Smooth muscle cell (in vitro differentiated cells): ENCODE data around the gene OPRL1. TPM values are rescaled to one million over a fixed set of nuclear protein-coding genes. Genes with fewer than 3 reads are reported as not detected.

Experiments
- DNase-seq: peaks from one replicate; lab custom pipeline; 2025; ENCODE audit not compliant: unreplicated experiment; lab: John Stamatoyannopoulos, UW
- H2AFZ ChIP-seq: fragments of 200-600 bp; sonication (generic); 2 replicates; pipeline ENCODE4 v1.6.0; 2016; ENCODE audit warnings: antibody characterized with exemption, low read depth, mild to moderate bottlenecking
- H3F3A ChIP-seq: fragments of 200-600 bp; sonication (generic); 2 replicates; pipeline ENCODE4 v1.6.0; 2017; ENCODE audit warnings: antibody characterized with exemption, low read depth
- H3K27ac ChIP-seq: fragments of 200-600 bp; sonication (generic); 2 replicates; pipeline ENCODE4 v1.5.1; 2016; ENCODE audit warnings: low read depth, mild to moderate bottlenecking
- H3K27me3 ChIP-seq: fragments of 200-600 bp; sonication (generic); 2 replicates; pipeline ENCODE4 v1.6.1; 2016; ENCODE audit warnings: low read depth, mild to moderate bottlenecking
- H3K36me3 ChIP-seq: fragments of 200-600 bp; sonication (generic); 2 replicates; pipeline ENCODE4 v1.5.1; 2016; ENCODE audit warnings: low read depth
- H3K4me1 ChIP-seq: fragments of 200-600 bp; sonication (generic); 2 replicates; pipeline ENCODE4 v1.5.1; 2016; ENCODE audit warnings: low read depth
- H3K4me2 ChIP-seq: fragments of 200-600 bp; sonication (generic); 2 replicates; pipeline ENCODE4 v1.6.0; 2016; ENCODE audit warnings: mild to moderate bottlenecking
- H3K4me3 ChIP-seq: fragments of 200-600 bp; sonication (generic); 2 replicates; pipeline ENCODE4 v1.5.1; 2016; ENCODE audit warnings: mild to moderate bottlenecking
- H3K79me2 ChIP-seq: fragments of 200-600 bp; sonication (generic); 2 replicates; pipeline ENCODE4 v1.6.0; 2016; ENCODE audit warnings: low read depth, mild to moderate bottlenecking
- H3K9ac ChIP-seq: fragments of 200-600 bp; sonication (generic); 2 replicates; pipeline ENCODE4 v1.6.0; 2016; ENCODE audit warnings: low read depth
- H3K9me3 ChIP-seq: fragments of 200-600 bp; sonication (generic); replicated peaks from 2 replicates; pipeline ENCODE4 v1.5.1; 2016; ENCODE audit warnings: low read depth
- H4K20me1 ChIP-seq: fragments of 200-600 bp; sonication (generic); 2 replicates; pipeline ENCODE4 v1.6.0; 2016; ENCODE audit warnings: low read depth
- CTCF ChIP-seq: fragments of 200-600 bp; sonication (generic); IDR thresholded peaks from 2 replicates; pipeline ENCODE4 v1.5.1; 2017; ENCODE audit warnings: borderline replicate concordance, mild to moderate bottlenecking, antibody characterized with exemption; ENCODE audit not compliant: insufficient read depth, poor library complexity, severe bottlenecking
- WGBS: methylation state at CpG from one replicate; pipeline ENCODE4 v1.1.7; 2016; ENCODE audit warnings: low lambda C conversion rate; 5-methylcytosine and 5-hydroxymethylcytosine counted together
- polyA plus RNA-seq: library from polyadenylated mRNA; unstranded; fragments of >200 nt; fragmentation: Nextera tagmentation; extraction: Ambion mirVana; gene quantifications from 2 replicates; pipeline ENCODE4 v1.2.1, GENCODE V29; 2016
- total RNA-seq: library from RNA; depleted of rRNA; stranded (reverse); fragments of >200 nt; gene quantifications from 2 replicates; pipeline ENCODE4 v1.2.3, GENCODE V29; 2014

Gene OPRL1
- total and polyA plus RNA-seq, 2 experiments from 2014 or later: 3.1 to 6.4 TPM

DNA sequence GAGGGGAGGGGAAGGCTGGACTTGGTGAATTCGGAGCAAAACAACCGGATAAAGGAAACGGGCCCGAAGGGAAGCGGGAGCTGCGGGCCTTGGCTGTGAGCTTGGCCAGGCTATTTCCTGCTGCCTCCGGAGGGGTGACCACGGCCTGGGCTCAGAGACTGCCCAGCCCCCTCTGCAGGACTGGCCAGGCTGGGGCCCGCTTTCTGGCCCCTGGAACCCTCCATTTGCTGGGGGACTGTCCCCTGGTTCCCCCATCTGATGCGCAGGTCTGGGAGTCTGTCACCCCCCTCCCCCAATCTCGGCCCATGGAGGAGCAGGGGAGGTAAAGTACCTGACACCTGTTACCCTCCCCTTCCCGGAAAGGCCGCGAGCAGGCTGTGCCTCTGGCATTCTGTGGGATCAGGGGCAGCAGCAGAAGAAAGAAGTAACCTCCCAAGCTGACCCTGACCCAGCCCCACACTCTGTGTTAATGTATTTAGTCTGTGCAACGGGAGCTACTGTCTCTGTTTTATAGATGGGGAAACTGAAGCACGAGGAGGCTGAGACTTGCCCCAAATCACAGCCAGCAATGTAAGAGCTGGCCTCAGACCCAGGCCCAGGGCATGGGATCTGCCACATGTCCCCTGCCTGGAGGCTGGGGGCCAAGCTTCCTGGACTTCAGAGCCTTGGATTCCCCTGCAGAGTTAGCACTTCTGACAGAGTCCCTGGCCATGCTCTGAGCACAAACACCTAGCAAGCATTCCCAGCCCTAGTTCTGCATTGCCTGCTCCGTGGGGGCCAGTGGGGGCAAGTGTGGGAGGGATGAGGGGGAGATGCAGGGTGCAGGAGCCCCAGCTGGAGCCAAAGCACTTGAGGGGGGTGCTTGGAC, 40.4 kb upstream of the OPRL1 start:
- Histone ChIP-seq H2AFZ (no peak overlapping the region), H3K9me3 (no peaks in the 10 kb centered on the region), H3K27me3 (peaks cover 41% of the 10 kb centered on the region), H3F3A (peaks cover 6% of the 10 kb centered on the region), H3K4me3 (peak overlapping the region; percentile 67), H3K36me3 (no peaks in the 10 kb centered on the region), H3K4me2 (peak overlapping the region; percentile 95), H3K27ac (no peak overlapping the region), H3K4me1 (peaks cover 10% of the 10 kb centered on the region), H3K9ac (no peak overlapping the region), H4K20me1 (no peaks in the 10 kb centered on the region), H3K79me2 (no peaks in the 10 kb centered on the region)
- WGBS: 24% methylated on average over 16 of the region's 17 CpGs
- no peak for TF ChIP-seq CTCF
- no peak for DNase-seq

DNA sequence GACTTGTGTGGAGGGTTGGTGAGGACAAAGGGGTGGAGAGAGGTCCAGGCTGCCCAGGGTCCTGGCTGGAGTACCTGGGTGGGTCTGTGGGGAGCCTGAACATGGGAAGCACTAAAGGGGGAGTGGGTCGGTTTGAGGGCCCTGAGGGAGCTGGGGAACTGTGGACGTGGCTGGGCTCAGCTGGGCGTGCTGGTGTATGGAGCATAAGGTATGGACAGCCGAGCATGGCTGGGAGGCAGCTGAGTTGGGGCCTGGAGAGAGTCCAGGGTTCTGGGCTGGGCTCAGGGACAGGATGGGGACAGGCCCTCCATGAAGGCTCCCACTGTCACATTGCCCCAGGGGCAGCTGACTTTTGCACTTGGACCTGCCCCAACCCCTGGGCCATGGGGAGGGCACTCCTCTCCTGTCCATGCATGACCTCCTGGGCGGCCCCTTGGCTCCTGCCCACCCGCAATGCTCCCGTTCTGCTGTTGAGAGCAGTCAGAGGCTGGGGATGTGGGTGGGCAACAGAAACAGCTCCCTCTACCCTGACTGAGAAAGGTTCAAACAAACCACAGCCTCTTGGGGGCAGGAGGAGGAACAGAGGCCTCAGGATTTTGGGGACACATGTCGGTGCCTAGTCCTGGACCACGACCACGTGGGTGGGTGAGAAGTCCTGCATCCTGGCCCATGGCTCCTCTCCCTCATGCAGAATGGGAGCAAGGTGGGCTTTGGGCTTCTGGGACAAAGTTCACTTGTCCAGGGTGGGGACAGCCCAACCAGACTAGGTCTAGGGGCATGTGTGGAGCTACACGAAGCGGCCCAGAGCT, 39.4 kb upstream of the OPRL1 start:
- Histone ChIP-seq H3K27me3 (peaks cover 41% of the 10 kb centered on the region), H3F3A (peaks cover 6% of the 10 kb centered on the region)
- 87% methylated on average over 12 of the region's 12 CpGs for WGBS

DNA sequence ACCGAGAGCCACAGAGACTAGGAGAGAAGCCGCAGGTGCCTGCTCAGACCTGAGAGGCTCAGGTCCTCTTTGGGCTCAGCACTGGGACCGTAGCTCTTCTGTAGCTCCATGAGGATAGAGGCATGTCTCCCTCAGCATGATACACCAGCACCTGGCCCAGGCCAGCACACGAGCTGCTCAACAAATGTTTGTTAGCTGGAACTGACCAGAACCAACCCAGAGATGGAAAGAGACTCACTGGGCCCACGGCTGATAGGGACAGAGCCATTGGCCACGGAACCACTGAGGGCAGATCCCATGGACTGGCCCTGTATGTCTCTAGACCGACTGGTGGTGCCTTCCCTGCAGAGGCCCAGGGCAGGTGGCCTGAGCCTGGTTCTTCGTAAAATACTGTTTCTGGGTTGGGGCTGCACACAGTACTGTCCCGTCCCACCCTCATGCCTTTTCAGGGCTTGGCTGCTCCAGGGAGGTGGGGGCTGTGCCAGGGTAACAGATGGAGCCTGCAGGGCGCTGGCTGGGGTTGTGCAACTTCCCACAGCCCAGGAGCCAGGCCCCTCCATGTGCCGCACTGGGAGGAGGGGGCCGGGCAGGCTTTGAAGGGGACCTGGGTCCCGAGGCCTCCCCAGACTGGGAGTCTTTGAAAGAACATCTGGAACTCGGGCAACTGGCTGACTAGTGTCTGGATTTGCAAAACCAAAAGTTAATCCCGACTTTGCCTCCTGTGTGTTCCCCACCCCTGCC, 38.7 kb upstream of the OPRL1 start:
- Histone ChIP-seq H3K36me3 (no peaks in the 10 kb centered on the region), H3K27me3 (peaks cover 41% of the 10 kb centered on the region), H3K27ac (no peak overlapping the region), H3K9ac (no peak overlapping the region), H3K4me3 (no peak overlapping the region), H3F3A (peaks cover 6% of the 10 kb centered on the region), H3K9me3 (no peaks in the 10 kb centered on the region), H3K4me2 (peak overlapping the region; percentile 97), H3K4me1 (peaks cover 10% of the 10 kb centered on the region), H4K20me1 (no peaks in the 10 kb centered on the region), H2AFZ (no peak overlapping the region), H3K79me2 (no peaks in the 10 kb centered on the region)
- no peak for DNase-seq
- 78% methylated on average over 15 of the region's 15 CpGs for WGBS
- no peak for TF ChIP-seq CTCF

More for the DNA sequence above, 39.4 kb upstream of the OPRL1 start:
- no peak overlapping the region for H3K27ac ChIP-seq
- DNase-seq: no peak
- no peaks in the 10 kb centered on the region for H4K20me1 ChIP-seq
- H3K4me3 ChIP-seq: no peak overlapping the region
- H3K79me2 ChIP-seq: no peaks in the 10 kb centered on the region
- no peak for TF ChIP-seq CTCF
- H3K4me2 ChIP-seq: no peak overlapping the region
- H3K4me1 ChIP-seq: peaks cover 10% of the 10 kb centered on the region
- H3K9ac ChIP-seq: no peak overlapping the region
- H3K36me3 ChIP-seq: no peaks in the 10 kb centered on the region
- no peaks in the 10 kb centered on the region for H3K9me3 ChIP-seq
- no peak overlapping the region for H2AFZ ChIP-seq
